SIG-M5 (cell line): ENCODE data around the gene PACS2.

ENCODE experiments used
- DNase-seq: peaks from one replicate; lab custom pipeline; 2025; lab: John Stamatoyannopoulos, UW

Gene PACS2

GRCh38 chr14:105440992-105441391 lies 126.4 kb downstream of the PACS2 start:
- DNase-seq: no peak

DNA sequence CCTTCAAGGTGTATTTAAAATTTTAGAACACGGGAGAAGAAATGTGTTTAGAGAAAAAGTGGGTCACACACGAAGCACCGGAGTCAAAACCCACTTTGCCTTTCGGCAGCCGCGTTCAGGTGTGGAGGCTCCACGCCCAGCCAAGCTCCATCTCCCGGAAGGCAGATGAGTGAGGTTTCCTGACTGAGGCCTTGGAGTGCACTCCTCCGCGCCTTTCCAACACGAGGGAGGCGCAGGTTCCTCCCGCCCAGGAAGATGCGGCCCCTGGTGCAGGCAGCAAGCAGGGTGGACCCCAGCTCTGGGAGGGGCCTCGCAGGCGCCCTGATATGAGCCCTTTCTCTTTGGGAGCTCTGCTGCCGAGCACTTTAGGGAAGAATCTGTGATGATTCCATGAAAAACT lies 127.6 kb downstream of the PACS2 start:
- DNase-seq: no peak

DNA sequence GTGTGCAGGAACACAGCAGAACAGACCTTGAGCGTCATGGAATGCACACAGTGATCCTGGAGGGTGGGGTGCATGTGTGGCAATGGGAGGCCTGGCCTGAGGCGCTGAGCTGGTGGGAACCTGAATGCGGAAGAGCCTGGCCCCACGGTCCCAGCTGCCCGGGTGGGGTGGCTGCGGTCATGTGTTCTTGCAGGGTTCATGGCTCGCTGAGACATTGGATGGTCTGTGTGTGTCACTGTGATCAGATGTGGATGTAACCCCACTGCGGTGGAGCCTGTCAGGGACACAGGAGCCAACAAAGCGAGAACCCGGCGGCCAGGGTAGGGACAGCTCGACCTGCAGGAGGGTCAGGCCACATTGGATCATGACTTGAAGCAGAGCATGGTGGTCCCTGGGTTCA lies 128.3 kb downstream of the PACS2 start:
- no peak for DNase-seq

GRCh38 chr14:105444859-105445258 lies 130.3 kb downstream of the PACS2 start:
- DNase-seq: no peak

- no peak for DNase-seq
These were observed 130.7 kb downstream of the PACS2 start for GRCh38 chr14:105445290-105445689.

DNA sequence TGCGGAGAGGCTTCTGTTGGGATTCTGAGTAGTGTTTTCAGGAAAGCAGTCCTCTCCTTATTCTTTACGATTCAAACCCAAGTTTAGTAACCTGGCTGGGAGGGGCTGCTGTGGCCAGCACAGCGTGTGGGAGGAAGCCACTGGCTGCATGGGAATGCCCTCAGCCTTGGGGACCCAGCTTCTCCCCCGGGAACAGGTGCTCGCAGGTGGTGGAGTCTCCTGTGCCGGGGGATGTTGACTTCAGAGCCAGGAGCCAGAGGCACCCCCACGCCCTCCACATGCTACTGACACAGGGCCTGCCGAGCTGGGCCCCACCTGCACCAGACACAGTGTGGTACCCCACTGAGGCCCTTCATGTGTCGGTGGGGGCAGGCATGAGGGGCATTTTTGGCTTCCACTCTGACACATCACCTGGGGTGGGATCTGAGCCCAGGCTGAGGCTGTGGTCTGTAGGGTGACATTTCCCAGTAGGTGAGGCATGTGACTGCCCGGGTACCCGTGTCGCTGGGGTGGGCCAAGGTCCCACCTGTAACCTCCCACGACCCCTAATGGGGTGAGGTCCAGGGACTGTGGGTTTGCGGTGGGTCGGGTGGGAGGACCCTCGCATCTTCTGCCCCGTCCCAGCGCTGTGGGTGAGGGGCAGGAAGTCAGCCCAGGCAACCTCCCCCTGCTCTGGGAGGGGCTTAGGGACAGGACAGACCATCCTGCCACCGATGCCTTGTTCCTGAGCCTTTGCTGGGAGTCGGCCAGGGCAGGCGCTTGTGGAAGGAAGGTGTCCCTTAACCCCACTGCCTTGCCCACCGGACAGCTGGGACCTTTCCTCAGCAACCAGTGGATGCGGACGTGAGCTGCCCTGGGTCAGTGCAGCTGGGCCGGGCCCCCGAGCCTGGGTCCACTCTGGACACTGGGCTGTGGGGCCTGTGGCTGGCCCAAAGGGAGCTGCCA lies 131.6 kb downstream of the PACS2 start:
- DNase-seq: no peak

GRCh38 chr14:105446971-105447370 lies 132.4 kb downstream of the PACS2 start:
- no peak for DNase-seq
